NCI-H2196 (cell line): Measurements from ENCODE around the gene SERP2.

Experiments used
- DNase-seq: peaks from one replicate; lab custom pipeline; 2025; ENCODE audit not compliant: unreplicated experiment; lab: John Stamatoyannopoulos, UW

The SERP2 gene

DNA sequence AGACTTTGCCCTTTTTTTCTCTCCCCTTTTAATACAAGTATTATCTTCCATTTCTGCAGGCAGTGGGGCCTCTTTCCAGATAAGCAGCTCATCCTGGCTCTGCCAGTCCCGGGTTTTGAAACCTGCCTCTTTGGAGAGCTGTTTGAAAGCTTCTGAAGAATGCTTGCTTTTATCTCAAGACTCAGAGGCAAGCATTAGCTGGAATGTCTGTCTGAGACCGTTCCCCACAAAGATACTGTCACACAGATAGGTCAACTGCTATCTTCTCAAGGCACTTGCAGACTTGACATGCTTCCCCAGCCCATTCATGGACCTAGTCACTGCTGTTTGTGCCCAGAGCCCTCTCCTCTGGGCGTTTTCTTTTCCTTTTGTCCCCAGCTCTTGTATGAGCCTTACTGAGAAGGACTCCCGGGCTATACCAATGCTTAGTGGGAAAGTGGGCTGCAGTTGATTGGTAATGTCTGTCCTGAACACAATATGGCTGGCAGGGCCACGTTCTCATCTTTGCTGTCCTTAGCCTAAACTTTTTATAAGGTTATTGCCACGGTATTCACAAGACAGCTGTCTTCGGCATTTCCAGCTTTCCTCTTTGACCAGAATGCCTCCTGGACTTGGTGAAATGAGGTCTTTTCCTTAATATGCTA is 13.4 kb downstream of the SERP2 start:
- no peak for DNase-seq

- no peak for DNase-seq
Observed at GRCh38 chr13:44388427-44389059, 14.9 kb downstream of the SERP2 start.

- no peak for DNase-seq
Observed at GRCh38 chr13:44389060-44389666, 15.5 kb downstream of the SERP2 start.

DNA sequence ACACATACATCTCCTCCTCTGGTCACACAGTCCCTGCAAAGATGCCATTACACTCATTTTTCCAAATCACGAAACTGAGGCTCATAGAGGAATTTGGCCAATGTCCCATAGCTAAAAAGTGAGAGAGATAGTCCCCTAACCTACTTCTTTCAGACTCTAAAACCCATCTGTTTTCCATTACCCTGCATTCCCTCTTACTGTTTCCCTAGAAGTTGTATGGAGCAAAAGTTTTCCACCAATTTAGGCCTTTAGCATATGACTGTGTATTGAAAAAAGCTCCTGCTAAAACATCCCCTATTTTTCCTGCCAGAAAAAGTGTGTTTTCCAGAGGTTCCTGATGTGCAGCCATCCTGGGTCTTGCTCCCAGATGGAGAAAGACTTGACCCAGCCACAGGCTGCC is 16.3 kb downstream of the SERP2 start:
- DNase-seq, result no peak

DNA sequence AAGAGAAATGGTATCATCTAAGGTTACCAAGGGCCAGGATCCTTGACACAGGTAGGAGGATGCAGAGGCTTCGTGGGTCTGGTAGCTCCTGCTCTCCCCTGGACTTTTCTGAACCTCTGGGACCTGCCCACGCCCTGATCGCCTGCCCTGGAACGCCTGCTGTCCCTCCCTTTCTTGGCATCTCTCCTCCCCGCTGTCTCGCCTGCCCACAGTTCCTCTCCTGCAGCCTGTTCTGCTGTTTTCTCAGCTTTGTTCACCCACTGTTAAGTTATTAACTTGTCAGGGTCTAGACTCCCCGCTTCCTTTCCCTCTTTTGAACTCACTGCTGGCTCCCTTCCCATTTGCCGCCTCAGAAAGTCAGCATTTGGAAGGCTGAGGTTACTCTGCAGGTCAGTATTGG is 19.8 kb downstream of the SERP2 start:
- no peak for DNase-seq

DNA sequence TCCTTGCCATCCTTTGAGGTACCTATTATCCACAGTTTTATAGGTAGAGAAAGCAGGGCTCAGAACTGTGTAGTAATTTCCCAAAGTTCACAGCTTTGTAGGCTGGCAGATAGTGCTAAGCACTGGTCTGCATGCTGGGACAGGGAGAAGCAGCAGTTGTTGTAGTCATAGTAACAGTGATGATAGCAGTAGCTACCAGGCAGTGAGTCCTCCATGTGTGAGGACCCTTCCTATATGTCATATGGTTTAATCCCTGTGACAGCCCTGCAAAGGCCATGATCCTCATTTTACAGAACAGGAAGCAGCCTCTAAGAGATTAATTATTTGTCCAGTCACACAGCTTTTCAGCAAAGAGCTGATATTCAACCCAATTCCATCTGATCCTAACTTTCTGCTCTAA is 21.0 kb downstream of the SERP2 start:
- no peak for DNase-seq

GRCh38 chr13:44395976-44396694 is 22.5 kb downstream of the SERP2 start:
- DNase-seq, result no peak

DNA sequence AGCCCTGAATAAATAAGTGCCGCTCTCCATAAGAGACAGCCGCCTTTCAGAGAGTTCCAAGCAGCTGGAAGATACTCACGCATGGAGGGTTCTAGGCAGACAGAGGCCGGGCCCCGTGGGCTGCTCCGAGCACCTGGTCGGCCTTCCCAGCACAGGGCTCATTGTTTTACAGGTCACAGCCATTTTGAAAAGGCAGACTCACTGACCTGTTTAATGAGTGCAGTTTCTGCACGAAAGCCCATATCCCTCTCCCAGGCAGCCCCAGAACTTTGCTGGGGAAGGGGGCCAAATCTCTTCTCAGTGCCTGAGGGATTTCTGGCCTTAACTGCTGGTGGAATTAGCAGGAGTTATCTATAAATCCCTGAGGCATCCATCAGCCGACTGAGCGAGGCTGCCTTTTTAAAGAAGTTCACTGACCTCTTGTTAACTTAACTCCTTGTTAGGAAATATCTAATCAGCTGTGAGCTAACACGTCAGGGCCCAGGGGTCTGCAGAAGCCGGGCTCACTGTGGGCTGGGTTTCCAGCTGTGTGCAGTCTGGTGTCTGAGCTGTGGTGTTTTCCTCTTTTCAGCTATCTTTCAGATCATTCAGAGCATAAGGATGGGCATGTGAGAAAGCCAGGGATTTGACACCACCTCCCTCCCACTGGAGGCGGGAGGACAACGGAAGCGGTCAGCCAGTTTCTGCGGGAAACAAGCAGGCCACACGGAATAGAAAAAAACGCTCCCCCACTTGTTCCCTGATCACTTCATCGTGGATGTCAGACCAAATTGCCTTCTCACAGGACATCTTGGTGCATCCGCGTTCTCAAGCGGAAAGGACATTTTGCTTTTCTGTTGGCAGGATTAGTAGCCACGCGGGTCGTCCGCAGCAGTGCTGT is 23.3 kb downstream of the SERP2 start:
- no peak for DNase-seq

GRCh38 chr13:44397766-44398223 is 24.2 kb downstream of the SERP2 start:
- DNase-seq, result no peak

- no peak for DNase-seq
Observed at GRCh38 chr13:44398606-44399005, 25.0 kb downstream of the SERP2 start.

DNA sequence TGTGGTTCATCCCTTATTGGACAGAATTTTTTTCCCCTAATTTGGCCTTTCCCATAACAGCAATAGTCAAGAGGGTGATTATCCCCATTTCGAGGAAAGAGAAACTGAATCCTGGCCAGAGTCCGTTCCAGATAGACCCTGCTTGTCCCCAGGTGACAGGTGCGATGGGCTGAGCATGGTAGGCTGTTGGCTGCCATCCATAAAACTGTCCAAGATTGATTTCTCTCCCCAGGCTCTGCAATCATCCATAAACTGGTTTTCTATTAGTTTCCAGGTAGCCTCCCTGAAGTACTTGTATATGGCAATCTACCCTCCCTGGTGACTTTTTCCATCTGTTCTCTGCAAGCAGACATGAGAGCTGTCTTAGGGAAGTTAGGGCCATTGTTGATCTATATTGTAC is 25.4 kb downstream of the SERP2 start:
- no peak for DNase-seq

DNA sequence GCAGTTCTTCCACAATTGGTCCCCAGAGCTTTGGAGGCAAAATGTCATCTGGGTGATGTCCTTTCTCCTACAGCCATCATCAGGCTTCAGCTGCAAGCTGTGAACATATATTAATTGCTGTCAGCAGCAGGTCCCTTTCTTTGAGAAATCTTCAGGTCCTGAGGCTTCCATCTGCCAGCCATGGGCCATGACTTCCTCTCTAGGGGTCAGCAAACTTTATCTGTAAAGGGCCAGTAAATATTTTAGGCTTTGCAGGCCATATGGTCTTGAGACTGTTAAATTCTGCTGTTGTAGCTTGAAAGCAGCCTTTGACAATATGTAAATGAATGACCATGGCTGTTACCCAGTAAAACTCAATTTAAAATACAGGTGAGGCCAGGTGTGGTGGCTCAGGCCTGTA is 27.1 kb downstream of the SERP2 start:
- DNase-seq, result no peak

- DNase-seq, result no peak
Observed at GRCh38 chr13:44401577-44401976, 28.0 kb downstream of the SERP2 start.

- no peak for DNase-seq
Observed at GRCh38 chr13:44402899-44403445, 29.3 kb downstream of the SERP2 start.

DNA sequence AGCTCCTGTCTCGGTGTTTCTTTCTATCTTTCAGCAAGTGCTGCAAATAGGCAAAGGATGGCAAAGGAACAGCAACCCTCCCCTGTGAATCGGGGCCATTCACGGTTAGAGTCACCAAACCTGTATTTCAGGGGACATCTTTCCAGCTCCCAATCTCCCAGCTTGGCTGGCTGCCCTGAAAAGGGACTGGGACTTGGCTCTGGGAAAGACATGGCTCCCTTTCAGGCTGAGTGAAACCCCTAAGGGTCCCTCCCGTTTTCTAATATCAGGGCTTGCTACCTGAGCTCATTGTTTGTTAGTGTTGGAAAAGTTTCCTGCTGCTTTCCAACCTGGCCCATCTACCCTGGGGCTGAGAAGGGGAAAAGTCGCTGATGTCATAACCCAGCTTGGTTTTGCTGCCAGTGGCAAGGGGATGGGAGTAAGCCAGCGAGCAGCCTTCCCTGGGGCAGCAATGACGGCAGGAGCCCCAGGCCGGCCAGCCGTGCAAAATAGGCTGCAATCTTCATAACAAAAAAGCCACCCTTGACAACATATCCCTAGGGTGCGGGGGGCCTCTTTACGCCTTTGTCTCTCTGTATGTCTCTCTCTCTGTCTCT is 29.9 kb downstream of the SERP2 start:
- peak; percentile 7 for DNase-seq

GRCh38 chr13:44404261-44405132 is 30.9 kb downstream of the SERP2 start:
- DNase-seq, result no peak

GRCh38 chr13:44406617-44407016 is 33.0 kb downstream of the SERP2 start:
- DNase-seq, result no peak

DNA sequence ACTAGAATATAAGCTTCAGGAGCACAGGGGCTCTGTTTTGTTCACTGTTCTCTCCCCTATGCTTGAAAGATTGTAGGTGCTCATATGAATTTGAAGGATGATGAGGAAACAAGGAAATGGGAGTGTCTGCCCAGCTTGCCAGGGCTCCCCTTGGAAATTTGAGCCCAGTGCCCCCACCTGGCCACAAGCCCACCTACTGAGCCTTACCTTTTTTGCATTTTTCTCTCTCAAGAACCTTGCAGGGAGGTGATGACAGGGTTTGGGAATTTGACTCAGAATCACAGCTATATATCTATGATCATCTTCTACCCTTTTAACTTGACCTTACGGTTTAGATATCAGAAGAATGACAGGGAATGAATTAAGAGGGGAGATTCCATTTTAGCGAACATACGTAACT is 33.8 kb downstream of the SERP2 start:
- DNase-seq, result no peak

DNA sequence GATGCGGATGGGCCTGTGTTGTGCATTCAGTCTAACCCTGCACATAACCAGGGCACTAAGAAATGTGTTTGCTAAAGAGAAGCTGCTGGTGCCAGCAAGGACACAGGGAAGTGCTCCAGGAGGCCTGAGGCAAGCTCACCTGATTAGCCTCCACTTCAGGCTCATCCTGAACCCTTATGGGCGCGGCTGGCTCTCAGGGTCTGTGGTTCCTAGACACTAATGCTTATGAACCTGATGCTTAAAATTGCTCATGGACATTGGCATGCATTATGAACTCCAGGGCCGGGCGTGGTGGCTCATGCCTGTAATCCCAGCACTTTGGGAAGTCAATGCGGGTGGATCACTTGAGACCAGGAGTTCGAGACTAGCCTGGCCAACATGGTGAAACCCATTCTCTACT is 34.3 kb downstream of the SERP2 start:
- no peak for DNase-seq
